Measurements from ENCODE around the gene TSPO2.

Gene TSPO2

DNA sequence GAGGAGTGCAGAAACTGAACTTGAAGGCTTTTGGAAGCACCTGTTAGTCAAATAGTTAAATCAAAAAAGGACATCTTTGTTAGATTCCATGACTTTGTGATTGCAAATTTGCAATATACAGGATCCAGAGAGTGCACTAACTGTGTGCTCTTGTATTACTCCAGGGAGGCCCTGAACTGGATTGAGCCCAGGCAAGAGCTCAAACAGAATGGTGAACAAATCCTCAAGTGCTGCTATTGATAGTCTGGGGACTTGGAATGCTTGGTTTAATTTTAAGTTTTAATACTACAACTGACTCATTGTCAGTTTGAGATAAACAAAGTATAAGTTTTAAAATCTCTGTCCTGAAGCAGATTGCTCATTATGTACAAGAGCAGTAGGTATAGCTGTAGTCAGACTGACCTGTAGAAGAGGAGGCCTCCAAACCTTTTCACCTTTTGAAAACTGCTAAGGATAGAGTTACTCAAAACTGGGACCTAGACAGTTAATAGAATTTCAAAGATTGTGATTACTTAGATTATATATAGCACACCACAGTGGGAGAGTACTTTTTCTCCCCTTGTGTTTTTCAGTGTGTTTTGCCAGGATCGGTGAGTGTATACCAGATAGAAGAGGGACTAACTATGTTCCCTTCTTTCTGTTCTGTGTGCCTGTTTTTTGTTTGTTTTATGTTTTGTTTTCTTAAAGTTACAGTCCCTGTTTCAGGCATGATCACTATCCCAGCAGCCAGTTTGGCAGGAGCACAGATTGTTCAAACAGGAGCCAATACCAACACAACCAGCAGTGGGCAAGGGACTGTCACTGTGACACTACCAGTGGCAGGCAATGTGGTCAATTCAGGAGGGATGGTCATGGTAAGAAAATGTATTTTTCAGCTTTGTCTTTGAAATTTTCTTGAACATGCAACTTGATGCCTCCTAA, 48.8 kb downstream of the TSPO2 start:
- TF ChIP-seq, protein P1, sequence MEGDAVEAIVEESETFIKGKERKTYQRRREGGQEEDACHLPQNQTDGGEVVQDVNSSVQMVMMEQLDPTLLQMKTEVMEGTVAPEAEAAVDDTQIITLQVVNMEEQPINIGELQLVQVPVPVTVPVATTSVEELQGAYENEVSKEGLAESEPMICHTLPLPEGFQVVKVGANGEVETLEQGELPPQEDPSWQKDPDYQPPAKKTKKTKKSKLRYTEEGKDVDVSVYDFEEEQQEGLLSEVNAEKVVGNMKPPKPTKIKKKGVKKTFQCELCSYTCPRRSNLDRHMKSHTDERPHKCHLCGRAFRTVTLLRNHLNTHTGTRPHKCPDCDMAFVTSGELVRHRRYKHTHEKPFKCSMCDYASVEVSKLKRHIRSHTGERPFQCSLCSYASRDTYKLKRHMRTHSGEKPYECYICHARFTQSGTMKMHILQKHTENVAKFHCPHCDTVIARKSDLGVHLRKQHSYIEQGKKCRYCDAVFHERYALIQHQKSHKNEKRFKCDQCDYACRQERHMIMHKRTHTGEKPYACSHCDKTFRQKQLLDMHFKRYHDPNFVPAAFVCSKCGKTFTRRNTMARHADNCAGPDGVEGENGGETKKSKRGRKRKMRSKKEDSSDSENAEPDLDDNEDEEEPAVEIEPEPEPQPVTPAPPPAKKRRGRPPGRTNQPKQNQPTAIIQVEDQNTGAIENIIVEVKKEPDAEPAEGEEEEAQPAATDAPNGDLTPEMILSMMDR (IDR thresholded peaks at IDR 0.05; ENCODE audit: extremely low read depth, insufficient read depth, missing control alignments), result no peak
- in situ Hi-C loops (cut with MboI; ENCODE audit: low pct_unique_long_range_greater_than_20kb, low sequenced_read_pairs, unreplicated experiment), result loop anchor here (25.0 kb wide), 1 partner anchor 221 kb away; no protein-coding TSS in a partner anchor
- DNase-seq (ENCODE audit: low spot score), result no peak

DNA sequence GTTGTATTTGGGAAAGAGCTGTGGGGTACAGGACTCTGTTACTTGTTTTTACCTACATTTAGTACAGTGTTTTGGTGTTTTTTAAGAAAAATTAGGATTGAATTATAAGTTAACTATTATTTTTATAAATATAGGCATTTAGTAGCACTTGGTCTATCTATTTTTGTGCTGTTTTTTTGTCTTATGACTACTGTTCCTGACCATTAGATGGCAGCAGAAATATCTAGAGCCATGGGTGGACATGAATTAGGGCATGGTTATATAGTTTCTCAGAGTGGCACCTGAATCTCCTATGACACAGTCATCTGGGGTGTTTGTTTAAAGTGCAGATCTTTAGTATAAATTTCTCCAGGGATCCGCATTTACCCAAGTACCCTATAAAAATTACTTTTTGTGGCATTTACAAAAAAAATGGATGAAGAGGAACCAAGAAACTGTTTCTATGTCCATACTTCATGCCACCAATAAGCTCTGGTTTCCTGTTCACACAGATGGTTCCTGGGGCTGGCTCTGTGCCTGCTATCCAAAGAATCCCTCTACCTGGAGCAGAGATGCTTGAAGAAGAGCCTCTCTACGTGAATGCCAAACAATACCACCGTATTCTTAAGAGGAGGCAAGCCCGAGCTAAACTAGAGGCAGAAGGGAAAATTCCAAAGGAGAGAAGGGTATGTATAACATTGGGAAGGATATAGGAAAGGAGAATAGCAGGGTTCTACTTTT, 50.3 kb downstream of the TSPO2 start:
- TF ChIP-seq, protein P1 (IDR thresholded peaks at IDR 0.05; ENCODE audit: extremely low read depth, insufficient read depth, missing control alignments), result peak; percentile 47
- in situ Hi-C loops (cut with MboI; ENCODE audit: low pct_unique_long_range_greater_than_20kb, low sequenced_read_pairs, unreplicated experiment), result loop anchor here (25.0 kb wide), 1 partner anchor 220 kb away; no protein-coding TSS in a partner anchor
- peak; percentile 35 for DNase-seq (ENCODE audit: low spot score)

DNA sequence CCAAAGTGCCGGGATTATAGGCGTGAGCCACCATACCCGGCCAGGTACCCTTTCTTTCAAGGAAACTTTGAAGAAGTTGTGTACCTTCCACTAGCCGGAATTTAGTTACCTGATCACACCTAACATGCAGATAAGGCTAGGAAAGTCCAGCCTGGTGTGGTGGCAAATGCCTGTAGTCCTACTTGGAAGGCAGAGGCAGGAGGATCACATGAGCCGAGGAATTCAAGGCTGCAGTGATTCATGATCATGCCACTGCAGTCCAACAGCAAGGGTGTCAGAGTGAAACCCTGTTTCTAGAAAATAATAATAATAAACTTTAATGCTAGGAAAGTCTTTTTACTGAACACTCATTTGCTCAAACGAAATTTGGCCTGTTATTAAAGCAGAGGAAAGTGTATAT, 51.5 kb downstream of the TSPO2 start:
- no peak for DNase-seq (ENCODE audit: low spot score)
- in situ Hi-C loops (cut with MboI; ENCODE audit: low pct_unique_long_range_greater_than_20kb, low sequenced_read_pairs, unreplicated experiment), result loop anchor here (25.0 kb wide), 1 partner anchor 219 kb away; no protein-coding TSS in a partner anchor
- TF ChIP-seq, protein P1 (IDR thresholded peaks at IDR 0.05; ENCODE audit: extremely low read depth, insufficient read depth, missing control alignments), result no peak
